Measurements from ENCODE around the gene PDGFRB. TPM values are rescaled to one million over a fixed set of nuclear protein-coding genes. Genes with fewer than 3 reads are reported as not detected.

PDGFRB gene
- total and polyA plus RNA-seq, 2 of the 4 experiments (the other 2 are of a cell fraction): 108 to 124 TPM

- peak within 1 kb of the TSS; percentile 51 for H2AK5ac ChIP-seq (ENCODE audit: low read depth, low read length)
- no peaks in the 10 kb centered on the region for H3K9me1 ChIP-seq (ENCODE audit: insufficient read depth, low read length)
- H3K27me3 ChIP-seq (ENCODE audit: control insufficient read depth, insufficient read depth, low read length): peaks cover 24% of the 10 kb centered on the region
- BruUV-seq (replicated peaks): no TSS peak
- H2BK20ac ChIP-seq (ENCODE audit: low read depth, low read length): no peak within 1 kb of the TSS
- no peak within 1 kb of the TSS for H3K56ac ChIP-seq (ENCODE audit: extremely low read depth, insufficient read depth, low read length)
- no peak within 1 kb of the TSS for H3K9ac ChIP-seq (ENCODE audit: low read depth, low read length)
- H2BK5ac ChIP-seq (ENCODE audit: low read depth, low read length, poor library complexity, severe bottlenecking): no peak within 1 kb of the TSS
- intact Hi-C loops (cut with micrococcal nuclease) (no loop called here), dilution Hi-C loops (cut with HindIII; ENCODE audit: low sequenced_read_pairs, unreplicated experiment) (no loop called here), in situ Hi-C loops (cut with MboI; ENCODE audit: low sequenced_read_pairs) (no loop called here)
- no peak within 1 kb of the TSS for H3K27ac ChIP-seq (ENCODE audit: insufficient read depth, low read length)
- no peaks in the 10 kb centered on the region for H3K36me3 ChIP-seq (ENCODE audit: control insufficient read depth, insufficient read depth, low read length)
- no peak within 1 kb of the TSS for H4K91ac ChIP-seq (ENCODE audit: insufficient read depth, low read depth, low read length)
- H4K8ac ChIP-seq (ENCODE audit: low read depth in 2 of 2, low read length in 2 of 2): no peak within 1 kb of the TSS
- H2AK9ac ChIP-seq (replicated peaks; ENCODE audit: low read depth, low read length, poor library complexity): no peak within 1 kb of the TSS
- H3K4me2 ChIP-seq (ENCODE audit: low read depth, low read length): no peak within 1 kb of the TSS
- no peak within 1 kb of the TSS for H3K14ac ChIP-seq (replicated peaks; ENCODE audit: low read depth, low read length)
- H2AFZ ChIP-seq (replicated peaks; ENCODE audit: low read length, poor library complexity): no peak within 1 kb of the TSS
- H4K5ac ChIP-seq (ENCODE audit: low read depth, low read length): no peak within 1 kb of the TSS
- no peaks in the 10 kb centered on the region for H3K79me1 ChIP-seq (ENCODE audit: low read depth in 1 of 2, low read length in 2 of 2)
- no peak within 1 kb of the TSS for H3K4ac ChIP-seq (ENCODE audit: low read depth, low read length)
- ATAC-seq (ENCODE audit: low read depth) (no peak), DNase-seq (no peak)
- POLR2A ChIA-PET (ENCODE audit: unreplicated experiment): no interaction called here
- H4K20me1 ChIP-seq (ENCODE audit: insufficient read depth, low read length): no peaks in the 10 kb centered on the region
- H3K4me3 ChIP-seq (ENCODE audit: insufficient read depth, low read depth, low read length): no peak within 1 kb of the TSS
- H3K9me3 ChIP-seq (ENCODE audit: control insufficient read depth, insufficient read depth, low read length): no peaks in the 10 kb centered on the region
- TF ChIP-seq FOS (IDR thresholded peaks at IDR 0.05; ENCODE audit: low read depth, low read length) (no peak), SMC3 (IDR thresholded peaks at IDR 0.05; ENCODE audit: low read depth, low read length) (no peak), RFX5 (IDR thresholded peaks at IDR 0.05; ENCODE audit: low read depth, low read length) (no peak), CEBPB (IDR thresholded peaks at IDR 0.05; ENCODE audit: low read depth, low read length) (no peak), MAZ (IDR thresholded peaks at IDR 0.05; ENCODE audit: borderline replicate concordance, low read depth, low read length) (no peak), RCOR1 (IDR thresholded peaks at IDR 0.05; ENCODE audit: insufficient replicate concordance, low read length) (no peak)
- TF ChIP-seq, protein P1, sequence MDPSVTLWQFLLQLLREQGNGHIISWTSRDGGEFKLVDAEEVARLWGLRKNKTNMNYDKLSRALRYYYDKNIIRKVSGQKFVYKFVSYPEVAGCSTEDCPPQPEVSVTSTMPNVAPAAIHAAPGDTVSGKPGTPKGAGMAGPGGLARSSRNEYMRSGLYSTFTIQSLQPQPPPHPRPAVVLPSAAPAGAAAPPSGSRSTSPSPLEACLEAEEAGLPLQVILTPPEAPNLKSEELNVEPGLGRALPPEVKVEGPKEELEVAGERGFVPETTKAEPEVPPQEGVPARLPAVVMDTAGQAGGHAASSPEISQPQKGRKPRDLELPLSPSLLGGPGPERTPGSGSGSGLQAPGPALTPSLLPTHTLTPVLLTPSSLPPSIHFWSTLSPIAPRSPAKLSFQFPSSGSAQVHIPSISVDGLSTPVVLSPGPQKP (IDR thresholded peaks at IDR 0.05; ENCODE audit: borderline replicate concordance, low read depth, low read length): no peak
- TF ChIP-seq, protein P2, sequence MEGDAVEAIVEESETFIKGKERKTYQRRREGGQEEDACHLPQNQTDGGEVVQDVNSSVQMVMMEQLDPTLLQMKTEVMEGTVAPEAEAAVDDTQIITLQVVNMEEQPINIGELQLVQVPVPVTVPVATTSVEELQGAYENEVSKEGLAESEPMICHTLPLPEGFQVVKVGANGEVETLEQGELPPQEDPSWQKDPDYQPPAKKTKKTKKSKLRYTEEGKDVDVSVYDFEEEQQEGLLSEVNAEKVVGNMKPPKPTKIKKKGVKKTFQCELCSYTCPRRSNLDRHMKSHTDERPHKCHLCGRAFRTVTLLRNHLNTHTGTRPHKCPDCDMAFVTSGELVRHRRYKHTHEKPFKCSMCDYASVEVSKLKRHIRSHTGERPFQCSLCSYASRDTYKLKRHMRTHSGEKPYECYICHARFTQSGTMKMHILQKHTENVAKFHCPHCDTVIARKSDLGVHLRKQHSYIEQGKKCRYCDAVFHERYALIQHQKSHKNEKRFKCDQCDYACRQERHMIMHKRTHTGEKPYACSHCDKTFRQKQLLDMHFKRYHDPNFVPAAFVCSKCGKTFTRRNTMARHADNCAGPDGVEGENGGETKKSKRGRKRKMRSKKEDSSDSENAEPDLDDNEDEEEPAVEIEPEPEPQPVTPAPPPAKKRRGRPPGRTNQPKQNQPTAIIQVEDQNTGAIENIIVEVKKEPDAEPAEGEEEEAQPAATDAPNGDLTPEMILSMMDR (conservative IDR thresholded peaks at IDR 0.05; ENCODE audit: low read depth, low read length): no peak
- TF ChIP-seq, protein P3, sequence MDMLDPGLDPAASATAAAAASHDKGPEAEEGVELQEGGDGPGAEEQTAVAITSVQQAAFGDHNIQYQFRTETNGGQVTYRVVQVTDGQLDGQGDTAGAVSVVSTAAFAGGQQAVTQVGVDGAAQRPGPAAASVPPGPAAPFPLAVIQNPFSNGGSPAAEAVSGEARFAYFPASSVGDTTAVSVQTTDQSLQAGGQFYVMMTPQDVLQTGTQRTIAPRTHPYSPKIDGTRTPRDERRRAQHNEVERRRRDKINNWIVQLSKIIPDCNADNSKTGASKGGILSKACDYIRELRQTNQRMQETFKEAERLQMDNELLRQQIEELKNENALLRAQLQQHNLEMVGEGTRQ (IDR thresholded peaks at IDR 0.05; ENCODE audit: low read depth, low read length): no peak
- H3K18ac ChIP-seq (ENCODE audit: low read depth, low read length): no peak within 1 kb of the TSS
- CTCF ChIA-PET: no interaction called here
- no peak within 1 kb of the TSS for H2BK120ac ChIP-seq (ENCODE audit: low read depth, low read length)
- no peak within 1 kb of the TSS for H3K23ac ChIP-seq (ENCODE audit: low read depth, low read length)
- 85% methylated on average over 39 of the region's 93 CpGs; no CpG with 5 or more reads in 1 of the 2 experiments for WGBS, 2 experiments (ENCODE audit: extremely low coverage in 2 of 2, insufficient read length in 1 of 2)
- H3K4me1 ChIP-seq (ENCODE audit: control insufficient read depth, insufficient read depth, low read length): peaks cover 6% of the 10 kb centered on the region; the same call in 1 of the 2 replicates
- H2BK15ac ChIP-seq (ENCODE audit: low read depth, low read length): no peak within 1 kb of the TSS; the same call in 2 of the 3 replicates
Observed at GRCh38 chr5:150166650-150167511, 11.2 kb upstream of the PDGFRB start, which contains the start of gene CDX1. CDX1 (plus strand) TSS chr5:150166778; CDS start chr5:150166877, 99 bp downstream.
